Activated CD4-positive, alpha-beta T cell treated with anti-CD3 and anti-CD28 coated beads, Interleukin-2, amount 50 U/mL, for 4 hours (primary cell): Measurements from ENCODE around the gene ELMOD3.
"Not testable (repeated sequence)": the region's sequence is repeated elsewhere in the genome, so short reads cannot be mapped to it uniquely, and the experiment has no call there.

Experiments
- DNase-seq, 2 experiments: peaks; one replicate each; pipeline ENCODE4 v3.0.0-alpha.2; 2020

ELMOD3 gene

GRCh38 chr2:85354286-85355072 lies at the start of gene ELMOD3, which contains the start of gene RETSAT:
Gene ELMOD3, plus strand, starts transcription at chr2:85354769. Its CDS starts 2,430 bp downstream, at chr2:85357199.
Gene RETSAT, minus strand, starts transcription at chr2:85354528. Its CDS starts 21 bp downstream, at chr2:85354507.
- peak; percentile 94 to 95 for DNase-seq

DNA sequence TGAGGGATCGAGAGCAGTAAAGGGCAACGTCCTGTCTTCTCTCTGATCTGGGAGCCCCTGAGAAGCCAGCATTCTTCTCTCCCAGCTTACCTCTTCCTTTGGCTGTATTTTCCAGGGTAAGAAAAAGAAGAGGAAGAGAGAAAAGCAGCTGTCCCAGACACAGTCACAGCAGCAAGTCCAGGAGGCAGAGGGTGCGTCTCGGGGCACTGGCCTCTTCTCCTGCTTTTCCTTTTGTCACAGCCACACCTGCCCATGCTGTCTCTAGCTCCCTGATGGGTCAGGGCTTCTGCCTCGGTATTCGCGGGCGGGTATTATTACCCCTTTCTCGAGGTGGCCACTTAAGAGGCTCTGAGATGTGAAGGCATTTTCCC lies 47.1 kb upstream of the ELMOD3 start:
- no peak for DNase-seq

- DNase-seq, result no peak
These were observed 46.4 kb upstream of the ELMOD3 start for GRCh38 chr2:85308201-85308600.

DNA sequence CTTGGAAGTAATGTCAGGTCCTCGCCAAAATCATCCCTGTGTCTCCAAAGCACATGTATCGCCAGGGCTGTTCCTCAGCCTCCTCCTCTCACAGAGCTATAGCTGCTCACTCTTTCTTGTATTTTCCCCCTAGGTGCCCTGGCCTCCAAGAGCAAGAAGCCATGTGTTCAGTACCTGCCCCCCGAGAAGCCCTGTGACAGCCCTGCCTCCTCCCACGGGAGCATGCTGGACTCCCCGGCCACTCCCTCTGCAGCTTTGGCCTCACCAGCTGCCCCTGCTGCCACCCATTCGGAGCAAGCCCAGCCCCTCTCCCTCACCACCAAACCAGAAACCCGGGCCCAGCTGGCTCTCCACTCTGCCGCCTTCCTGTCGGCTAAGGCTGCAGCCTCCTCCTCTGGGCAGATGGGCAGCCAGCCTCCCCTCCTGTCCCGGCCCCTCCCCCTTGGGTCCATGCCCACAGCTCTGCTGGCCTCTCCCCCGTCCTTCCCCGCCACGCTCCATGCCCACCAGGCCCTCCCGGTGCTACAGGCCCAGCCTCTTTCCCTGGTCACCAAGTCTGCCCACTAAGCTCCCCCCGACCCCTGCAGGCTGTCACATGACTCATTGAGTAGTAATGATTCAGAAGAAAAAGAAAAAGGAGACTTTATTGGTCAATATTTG lies 45.5 kb upstream of the ELMOD3 start:
- DNase-seq, result no peak

GRCh38 chr2:85309699-85310321 lies 44.8 kb upstream of the ELMOD3 start:
- no peak for DNase-seq

- no peak for DNase-seq
These were observed 44.2 kb upstream of the ELMOD3 start for GRCh38 chr2:85310330-85310729.

GRCh38 chr2:85312404-85312803 lies 42.2 kb upstream of the ELMOD3 start:
- DNase-seq, result no peak

DNA sequence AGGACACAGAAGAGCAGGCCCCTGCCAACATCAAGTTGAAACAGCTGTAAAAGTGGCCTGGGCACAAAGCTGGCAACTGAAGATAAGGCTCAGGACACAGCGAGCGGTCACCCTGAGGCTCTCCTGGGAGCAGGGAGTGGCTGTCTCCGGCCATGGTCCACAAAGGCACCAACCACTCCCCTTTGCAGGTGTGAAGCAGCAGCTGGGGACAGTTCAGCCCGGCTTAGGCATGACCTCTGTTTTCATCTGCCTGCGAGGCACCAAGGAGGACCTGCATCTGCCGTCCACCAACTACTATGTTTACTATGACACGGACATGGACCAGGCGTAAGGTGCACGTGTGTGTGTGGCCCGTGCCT lies 39.7 kb upstream of the ELMOD3 start:
- DNase-seq, result no peak

- DNase-seq, result not testable (repeated sequence)
These were observed 38.6 kb upstream of the ELMOD3 start for GRCh38 chr2:85315921-85316320.

DNA sequence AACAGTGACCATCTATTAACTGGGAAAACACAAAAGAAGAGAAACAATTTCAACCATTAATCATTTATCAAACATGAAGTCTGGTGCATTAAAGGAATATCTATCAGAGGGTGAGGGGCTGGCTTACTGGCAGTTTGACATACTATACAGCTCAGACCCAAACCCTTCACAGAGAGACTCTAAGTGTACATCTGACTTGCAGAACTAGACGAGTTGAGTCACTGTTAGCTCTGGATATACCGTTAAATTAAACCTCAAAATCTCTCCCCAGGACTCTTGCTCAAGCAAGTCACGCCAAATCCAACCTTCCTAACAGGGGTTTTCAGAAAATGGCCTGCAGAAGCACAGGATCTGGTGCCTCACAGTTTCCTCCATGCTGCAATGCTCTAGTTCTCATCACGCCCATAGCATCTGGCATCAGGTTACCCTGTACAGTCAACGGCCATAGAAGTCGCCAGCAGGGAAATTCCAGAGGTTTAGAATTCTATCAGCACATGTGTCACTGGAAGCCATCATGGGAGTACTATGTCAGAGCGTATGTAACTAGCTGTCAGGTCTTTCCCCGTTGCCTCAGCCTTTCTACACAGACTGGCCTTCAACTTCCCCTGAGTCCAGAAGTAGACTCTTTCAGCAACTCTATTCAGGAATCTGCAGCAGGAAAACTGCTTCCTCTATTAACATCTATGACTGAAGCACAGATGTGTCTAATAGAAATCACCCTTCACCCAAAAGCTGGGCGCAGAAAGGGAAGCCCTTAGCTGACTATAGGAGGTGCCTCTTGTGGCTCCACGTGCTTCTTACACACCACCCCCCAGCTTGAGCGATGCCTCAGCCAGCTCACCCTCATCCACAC lies 36.1 kb upstream of the ELMOD3 start:
- DNase-seq, result no peak

- no peak for DNase-seq
These were observed 34.8 kb upstream of the ELMOD3 start for GRCh38 chr2:85319796-85320195.

DNA sequence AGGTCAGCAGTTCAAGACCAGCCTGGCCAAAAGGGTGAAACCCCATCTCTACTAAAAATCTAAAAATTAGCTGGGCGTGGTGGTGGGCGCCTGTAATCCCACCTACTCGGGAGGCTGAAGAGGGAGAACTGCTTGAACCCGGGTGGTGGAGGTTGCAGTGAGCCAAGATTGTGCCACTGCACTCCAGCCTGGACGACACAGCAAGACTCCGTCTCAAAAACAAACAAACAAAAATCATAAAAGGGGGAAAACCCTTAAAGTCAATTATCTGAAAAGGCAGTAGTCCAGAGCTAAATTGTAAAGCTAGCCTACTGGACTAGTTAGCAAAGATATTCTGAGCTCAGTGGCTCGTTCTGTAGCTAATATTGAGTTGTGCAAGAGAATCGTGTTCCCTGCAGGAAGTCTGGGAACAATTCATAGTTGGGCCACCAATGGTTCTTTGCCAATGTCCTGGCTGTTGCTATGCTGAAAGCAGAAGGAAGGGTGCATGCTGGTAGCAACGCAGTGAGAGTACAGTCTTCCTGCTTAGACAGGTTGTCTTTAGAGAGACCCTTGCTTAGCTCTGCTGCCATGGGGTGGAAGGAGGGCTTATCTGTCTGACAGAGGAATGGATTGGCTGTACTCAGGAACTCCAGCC lies 31.1 kb upstream of the ELMOD3 start:
- DNase-seq, result no peak

DNA sequence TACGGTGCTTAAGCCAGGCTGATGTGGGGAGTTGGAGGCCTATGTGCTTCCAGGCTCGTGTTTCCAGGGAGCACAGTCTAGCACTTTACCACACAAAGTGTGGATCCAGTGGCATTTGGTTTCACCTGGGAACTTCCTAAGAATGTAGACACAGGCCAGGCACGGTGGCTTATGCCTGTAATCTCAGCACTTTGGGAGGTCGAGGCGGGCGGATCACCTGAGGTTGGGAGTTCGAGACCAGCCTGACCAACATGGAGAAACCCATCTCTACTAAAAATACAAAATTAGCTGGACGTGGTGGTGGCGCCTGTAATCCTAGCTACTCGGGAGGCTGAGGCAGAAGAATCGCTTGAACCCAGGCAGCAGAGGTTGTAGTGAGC lies 30.6 kb upstream of the ELMOD3 start:
- DNase-seq, result not testable (repeated sequence)

GRCh38 chr2:85324639-85325465 lies 29.7 kb upstream of the ELMOD3 start:
- DNase-seq, result no peak

DNA sequence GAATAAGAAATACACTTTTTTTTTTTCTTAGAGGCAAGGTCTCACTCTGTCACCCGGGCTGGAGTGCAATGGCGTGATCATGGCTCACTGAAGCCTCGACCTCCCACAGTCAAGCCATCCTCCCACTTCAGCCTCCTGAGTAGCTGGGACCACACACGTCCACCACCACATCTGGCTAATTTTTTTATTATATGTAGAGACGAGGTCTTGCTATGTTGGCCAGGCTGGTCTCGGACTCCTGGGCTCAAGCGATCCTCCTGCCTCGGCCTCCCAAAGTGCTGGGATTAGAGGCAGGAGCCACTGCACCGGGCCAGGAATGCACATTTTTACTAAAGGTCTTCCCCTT lies 29.1 kb upstream of the ELMOD3 start:
- no peak for DNase-seq

DNA sequence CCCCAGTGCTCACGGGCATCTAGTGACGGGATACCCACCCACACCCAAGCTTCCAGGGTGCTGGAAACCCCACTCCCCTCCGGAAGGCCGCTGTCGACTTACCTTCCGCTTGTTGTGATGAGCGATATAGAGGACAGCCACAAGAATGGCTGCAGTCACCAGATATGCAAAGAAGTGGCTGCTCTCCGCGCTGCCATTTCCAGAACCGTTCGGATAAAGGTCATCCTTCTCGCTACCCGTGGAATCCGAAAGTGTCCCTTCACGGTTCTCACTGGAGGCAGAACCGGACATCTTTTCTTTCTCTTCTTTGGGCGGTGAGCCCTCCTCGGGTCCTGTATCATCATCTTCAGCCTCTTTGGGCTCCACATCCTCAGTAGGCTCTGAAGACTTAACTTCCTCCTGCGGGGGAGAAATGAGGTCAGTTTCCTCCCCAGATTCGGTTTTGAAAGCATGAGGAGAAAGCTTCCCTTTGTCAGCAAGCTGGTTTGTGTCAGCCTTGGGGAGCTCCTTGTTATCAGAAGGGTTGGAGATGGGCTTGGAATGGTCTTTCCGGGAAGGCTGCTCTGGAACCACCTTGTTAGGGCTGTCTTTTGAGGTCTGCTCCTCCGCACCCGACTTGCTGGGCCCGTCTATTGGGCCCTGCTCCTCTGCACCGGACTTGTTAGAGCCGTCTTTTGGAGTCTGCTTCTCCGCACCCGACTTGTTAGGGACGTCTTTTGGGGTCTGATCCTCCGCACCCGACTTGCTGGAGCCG lies 28.0 kb upstream of the ELMOD3 start:
- peak; percentile 15 to 17 for DNase-seq

DNA sequence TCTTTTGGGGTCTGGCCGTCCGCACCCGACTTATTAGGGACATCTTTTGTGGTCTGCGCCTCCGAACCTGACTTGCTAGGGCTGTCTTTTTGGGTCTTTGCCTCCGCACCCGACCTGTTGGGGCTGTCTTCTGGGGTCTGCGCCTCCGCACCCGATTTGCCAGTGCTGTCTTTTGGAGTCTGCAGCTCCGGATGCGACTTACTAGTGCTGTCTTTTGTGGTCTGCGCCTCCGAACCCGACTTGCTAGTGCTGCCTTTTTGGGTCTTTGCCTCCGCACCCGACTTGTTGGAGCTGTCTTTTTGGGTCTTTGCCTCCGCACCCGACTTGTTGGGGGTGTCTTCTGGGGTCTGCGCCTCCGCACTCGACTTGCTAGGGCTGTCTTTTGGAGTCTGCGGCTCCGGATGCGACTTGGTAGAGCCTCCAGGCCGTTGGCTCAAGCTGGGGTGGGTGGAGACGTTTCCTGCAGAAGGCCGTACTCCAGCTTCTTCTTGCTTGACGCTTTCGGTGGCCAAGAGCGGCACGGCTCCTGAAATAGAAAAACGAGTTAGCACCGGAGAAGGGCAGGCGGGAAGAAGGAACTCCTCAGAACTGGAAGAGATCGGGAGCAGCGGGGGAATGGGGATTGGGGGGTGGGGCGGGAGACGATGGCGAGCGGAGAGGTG lies 27.3 kb upstream of the ELMOD3 start:
- peak; percentile 21 to 41 for DNase-seq

DNA sequence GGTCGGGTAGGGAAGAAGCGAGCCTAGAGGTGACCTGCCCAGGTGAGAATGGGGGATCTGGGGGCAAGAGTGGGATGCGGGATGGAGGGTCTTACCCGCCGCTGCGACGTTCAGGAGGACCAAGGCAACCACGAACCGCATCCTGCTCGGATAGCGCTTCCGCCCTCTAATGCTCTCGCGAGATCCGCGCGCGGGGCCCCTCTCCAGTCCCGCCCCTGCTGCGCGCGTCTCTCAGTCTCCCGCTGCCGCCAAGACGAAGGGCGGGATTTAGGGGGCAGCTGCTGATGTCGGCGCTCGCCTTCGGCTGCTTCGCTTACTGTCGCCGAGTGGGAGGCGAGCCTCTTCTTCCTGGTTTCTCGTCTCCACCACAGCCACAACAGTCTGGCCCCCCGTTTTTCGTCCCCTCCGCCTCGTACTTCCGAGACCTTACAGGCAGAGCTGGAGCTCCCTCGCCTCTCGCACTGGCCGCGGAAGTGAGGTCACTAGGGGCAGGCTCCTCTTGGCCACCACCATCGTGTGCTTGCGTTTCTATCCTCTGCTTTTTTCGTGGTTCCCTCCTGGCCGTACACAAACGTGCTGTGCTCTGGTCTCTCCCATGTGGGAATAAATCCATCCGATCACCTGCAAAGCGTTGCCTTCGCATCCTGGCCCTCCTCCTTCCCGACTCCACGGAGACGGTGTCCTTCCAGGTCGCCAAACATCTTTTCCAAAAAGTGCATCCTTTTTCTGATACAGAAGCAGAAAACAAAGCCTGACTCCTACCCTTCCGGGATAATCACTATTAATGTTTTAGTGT lies 26.5 kb upstream of the ELMOD3 start, which contains the start of gene TGOLN2:
TGOLN2 (minus strand) TSS at position 168 of the 796 bp plus-strand sequence; CDS start at position 141, 27 bp downstream.
- DNase-seq, result peak; percentile 90 to 93

GRCh38 chr2:85329181-85329651 lies 25.4 kb upstream of the ELMOD3 start:
- DNase-seq, result no peak
